ENCODE results near the gene UBL4A. TPM values are rescaled to one million over a fixed set of nuclear protein-coding genes. Genes with fewer than 3 reads are reported as not detected.

UBL4A gene
- total RNA-seq, 1 experiment from 2014 or later: 26.7 TPM

DNA sequence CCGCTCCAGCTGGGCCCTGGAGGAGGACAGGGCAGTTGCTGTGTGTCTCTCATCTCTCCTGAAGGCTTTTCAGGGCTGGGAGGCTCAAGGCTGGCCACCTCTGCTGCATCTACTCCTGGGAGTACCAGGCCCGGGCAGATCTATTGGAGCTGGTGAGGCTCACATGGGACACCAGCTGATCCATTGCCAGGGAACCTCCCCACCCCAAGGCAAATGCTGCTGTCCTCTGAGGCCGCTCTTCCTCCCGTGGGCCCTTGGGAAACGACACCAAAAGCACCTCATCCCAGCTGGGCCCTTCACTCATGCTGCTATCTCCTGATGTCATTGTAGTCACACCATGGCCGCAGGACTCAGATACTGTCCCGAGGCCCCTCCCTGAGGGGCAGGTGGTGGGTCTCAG lies 3.6 kb downstream of the UBL4A start:
- TF ChIP-seq, protein P1, sequence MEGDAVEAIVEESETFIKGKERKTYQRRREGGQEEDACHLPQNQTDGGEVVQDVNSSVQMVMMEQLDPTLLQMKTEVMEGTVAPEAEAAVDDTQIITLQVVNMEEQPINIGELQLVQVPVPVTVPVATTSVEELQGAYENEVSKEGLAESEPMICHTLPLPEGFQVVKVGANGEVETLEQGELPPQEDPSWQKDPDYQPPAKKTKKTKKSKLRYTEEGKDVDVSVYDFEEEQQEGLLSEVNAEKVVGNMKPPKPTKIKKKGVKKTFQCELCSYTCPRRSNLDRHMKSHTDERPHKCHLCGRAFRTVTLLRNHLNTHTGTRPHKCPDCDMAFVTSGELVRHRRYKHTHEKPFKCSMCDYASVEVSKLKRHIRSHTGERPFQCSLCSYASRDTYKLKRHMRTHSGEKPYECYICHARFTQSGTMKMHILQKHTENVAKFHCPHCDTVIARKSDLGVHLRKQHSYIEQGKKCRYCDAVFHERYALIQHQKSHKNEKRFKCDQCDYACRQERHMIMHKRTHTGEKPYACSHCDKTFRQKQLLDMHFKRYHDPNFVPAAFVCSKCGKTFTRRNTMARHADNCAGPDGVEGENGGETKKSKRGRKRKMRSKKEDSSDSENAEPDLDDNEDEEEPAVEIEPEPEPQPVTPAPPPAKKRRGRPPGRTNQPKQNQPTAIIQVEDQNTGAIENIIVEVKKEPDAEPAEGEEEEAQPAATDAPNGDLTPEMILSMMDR (IDR thresholded peaks at IDR 0.05; ENCODE audit: unreplicated experiment): no peak
- no peaks in the 10 kb centered on the region for H3K9me3 Mint-ChIP-seq (ENCODE audit: unreplicated experiment)
- H3K27ac Mint-ChIP-seq (ENCODE audit: low read depth, unreplicated experiment): no peak overlapping the region
- intact Hi-C loops (cut with micrococcal nuclease): no loop called here
- peaks cover 23% of the 10 kb centered on the region for H3K27me3 Mint-ChIP-seq (ENCODE audit: insufficient read depth, unreplicated experiment)
- no TSS peak for BruUV-seq (replicated peaks)
- POLR2A ChIA-PET: no interaction called here
- H3K36me3 Mint-ChIP-seq (ENCODE audit: insufficient read depth, unreplicated experiment): peaks cover 18% of the 10 kb centered on the region
- H3K4me3 Mint-ChIP-seq (ENCODE audit: unreplicated experiment): no peak overlapping the region
- CTCF ChIA-PET: interaction anchor here (1.5 kb wide), 1 partner anchor 83 kb away, joined by 4 read pairs; no protein-coding TSS in a partner anchor
- no peak for DNase-seq (ENCODE audit: unreplicated experiment)
- peaks cover 7% of the 10 kb centered on the region for H3K4me1 Mint-ChIP-seq (ENCODE audit: insufficient read depth, unreplicated experiment)

DNA sequence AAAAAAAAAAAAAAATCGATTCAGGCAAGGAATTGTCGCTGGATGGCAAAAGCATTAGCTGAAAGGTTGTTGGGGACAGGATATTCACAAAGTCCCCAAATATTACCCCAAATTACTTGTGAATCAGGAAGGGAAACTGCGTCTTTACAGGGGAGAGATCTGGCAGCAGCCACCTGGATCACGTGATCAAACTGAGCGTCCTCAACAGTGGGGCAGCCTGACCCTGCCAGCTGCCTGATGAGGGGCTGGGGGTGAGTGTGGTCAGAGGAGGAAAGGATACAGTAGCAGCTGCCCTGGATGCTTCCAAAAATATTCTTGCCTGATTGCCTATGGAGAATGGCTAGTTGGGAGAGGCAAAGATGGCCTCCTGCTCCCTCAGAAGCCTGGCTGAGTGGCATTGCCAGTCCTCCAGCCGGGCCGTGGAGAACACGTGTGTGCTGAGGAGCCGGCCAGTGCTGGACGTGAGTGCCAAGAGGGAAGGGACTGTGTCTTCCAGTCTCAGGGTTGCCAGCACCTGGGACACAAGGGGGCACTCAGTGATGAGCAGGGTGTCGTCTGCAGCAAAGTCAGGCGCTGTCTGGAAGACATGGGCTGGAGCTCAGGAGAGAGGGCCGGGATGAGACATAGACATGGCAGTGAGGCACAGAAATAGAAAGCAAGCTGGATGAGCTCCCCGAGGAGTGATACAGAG lies 4.4 kb downstream of the UBL4A start:
- BruUV-seq (replicated peaks): no TSS peak

DNA sequence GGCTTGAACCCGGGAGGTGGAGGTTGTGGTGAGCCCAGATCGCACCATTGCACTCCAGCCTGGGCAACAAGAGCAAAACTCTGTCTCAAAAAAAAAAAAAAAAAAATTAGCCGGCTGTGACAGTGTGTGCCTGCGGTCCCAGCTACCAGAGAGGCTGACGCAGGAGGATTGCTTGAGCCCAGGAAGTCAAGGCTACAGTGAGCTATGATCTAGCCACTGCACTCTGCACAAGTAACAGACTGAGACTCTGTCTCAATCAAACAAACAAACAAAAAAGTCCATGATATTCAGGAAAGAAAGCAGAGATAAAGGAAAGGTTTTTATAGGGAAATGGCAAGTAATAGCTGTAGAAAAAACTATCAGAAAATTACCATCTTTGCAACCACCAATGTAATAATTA lies 5.2 kb downstream of the UBL4A start:
- ChIA-PET POLR2A (interaction anchor here (1.1 kb wide), 1 partner anchor 34 kb away, joined by 4 read pairs; the partner anchor contains the start of gene FAM3A), CTCF (interaction anchor here (0.6 kb wide), 1 partner anchor 54 kb away, joined by 4 read pairs; no protein-coding TSS in a partner anchor)
- Mint-ChIP-seq H3K36me3 (ENCODE audit: insufficient read depth, unreplicated experiment) (peaks cover 15% of the 10 kb centered on the region), H3K27me3 (ENCODE audit: insufficient read depth, unreplicated experiment) (peaks cover 23% of the 10 kb centered on the region), H3K9me3 (ENCODE audit: unreplicated experiment) (no peaks in the 10 kb centered on the region), H3K4me1 (ENCODE audit: insufficient read depth, unreplicated experiment) (peaks cover 7% of the 10 kb centered on the region), H3K4me3 (ENCODE audit: unreplicated experiment) (no peak overlapping the region), H3K27ac (ENCODE audit: low read depth, unreplicated experiment) (no peak overlapping the region)
- intact Hi-C loops (cut with micrococcal nuclease): no loop called here
- BruUV-seq (replicated peaks): no TSS peak
- DNase-seq (ENCODE audit: unreplicated experiment): no peak
- TF ChIP-seq, protein P1 (IDR thresholded peaks at IDR 0.05; ENCODE audit: unreplicated experiment): no peak

More for the DNA sequence above, 4.4 kb downstream of the UBL4A start:
- intact Hi-C loops (cut with micrococcal nuclease): no loop called here
- no peak for DNase-seq (ENCODE audit: unreplicated experiment)
- H3K27ac Mint-ChIP-seq (ENCODE audit: low read depth, unreplicated experiment): no peak overlapping the region
- TF ChIP-seq, protein P1 (IDR thresholded peaks at IDR 0.05; ENCODE audit: unreplicated experiment): no peak
- ChIA-PET POLR2A (interaction anchor here (1.1 kb wide), 1 partner anchor 34 kb away, joined by 4 read pairs; the partner anchor contains the start of gene FAM3A), CTCF (interaction anchor here (0.6 to 1.5 kb wide), 3 partner anchors 53 to 82 kb away, joined by 3 to 4 read pairs (median 4); no protein-coding TSS in a partner anchor)
- peaks cover 15% of the 10 kb centered on the region for H3K36me3 Mint-ChIP-seq (ENCODE audit: insufficient read depth, unreplicated experiment)
- H3K9me3 Mint-ChIP-seq (ENCODE audit: unreplicated experiment): no peaks in the 10 kb centered on the region
- H3K4me1 Mint-ChIP-seq (ENCODE audit: insufficient read depth, unreplicated experiment): peaks cover 7% of the 10 kb centered on the region
- no peak overlapping the region for H3K4me3 Mint-ChIP-seq (ENCODE audit: unreplicated experiment)
- H3K27me3 Mint-ChIP-seq (ENCODE audit: insufficient read depth, unreplicated experiment): peaks cover 23% of the 10 kb centered on the region

DNA sequence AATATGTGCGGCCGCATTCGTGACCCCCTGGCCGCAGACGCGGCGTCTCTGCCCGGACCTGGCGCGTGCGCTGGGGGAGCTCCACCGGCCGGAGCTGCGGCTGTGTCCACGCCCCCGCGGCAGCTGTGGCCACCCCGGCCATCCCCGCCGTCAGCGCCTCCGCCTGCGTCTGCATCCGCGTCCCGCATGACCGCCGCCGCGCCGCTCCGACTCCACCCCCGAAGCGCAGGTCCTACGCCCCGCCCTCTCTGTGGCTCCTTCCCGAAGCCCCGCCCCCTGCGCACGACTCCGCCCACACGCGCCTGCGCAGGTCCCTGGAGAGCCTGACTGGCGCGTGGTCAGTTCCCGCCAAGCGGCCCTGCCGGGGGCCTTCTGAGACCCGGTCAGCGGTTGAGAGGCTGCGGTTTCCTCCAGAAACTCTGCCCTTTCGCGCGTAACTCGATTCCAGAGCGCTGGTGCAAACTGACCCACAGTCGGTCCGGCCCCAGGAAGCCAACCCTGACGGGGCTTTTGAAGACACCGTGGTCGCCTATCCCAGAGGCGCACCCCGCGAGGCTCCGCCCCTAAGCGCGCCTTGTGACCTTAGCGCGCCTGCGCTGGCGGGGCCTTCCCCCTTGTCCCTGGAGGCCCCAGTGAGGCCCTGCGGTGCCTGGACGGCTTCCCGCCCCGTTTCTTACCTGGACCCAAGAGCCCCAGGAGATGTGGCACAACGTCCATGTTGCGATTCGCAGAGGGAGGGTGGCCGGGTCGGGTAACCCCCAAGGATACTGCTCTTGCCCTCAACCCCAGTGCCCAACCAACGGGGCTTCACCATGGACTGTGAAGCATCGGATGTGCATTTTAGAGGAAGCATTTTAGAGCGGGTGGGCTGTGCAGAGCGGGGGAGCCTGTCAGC lies 7.4 kb downstream of the UBL4A start, which contains the start of gene LAGE3:
Gene LAGE3 (minus strand): TSS at position 554 of the 895 bp plus-strand sequence. CDS start 366 bp downstream, at position 188.
- peak; percentile 84 for DNase-seq (ENCODE audit: unreplicated experiment)
- no TSS peak for BruUV-seq (replicated peaks)
- POLR2A ChIA-PET: interaction anchor here (1.1 to 1.4 kb wide), 2 partner anchors 12 to 21 kb away, joined by 5 to 6 read pairs; partner anchors contain the start of genes PLXNA3 and SLC10A3

More for the DNA sequence above, 7.4 kb downstream of the UBL4A start, which contains the start of gene LAGE3:
- TF ChIP-seq, protein P1 (IDR thresholded peaks at IDR 0.05; ENCODE audit: unreplicated experiment): no peak
- CTCF ChIA-PET: interaction anchor here (1.1 kb wide), 1 partner anchor 55 kb away, joined by 3 read pairs; no protein-coding TSS in a partner anchor
- peak within 1 kb of the TSS; percentile 72 for H3K4me3 Mint-ChIP-seq (ENCODE audit: unreplicated experiment)
- peaks cover 7% of the 10 kb centered on the region for H3K4me1 Mint-ChIP-seq (ENCODE audit: insufficient read depth, unreplicated experiment)
- no peaks in the 10 kb centered on the region for H3K9me3 Mint-ChIP-seq (ENCODE audit: unreplicated experiment)
- peaks cover 23% of the 10 kb centered on the region for H3K27me3 Mint-ChIP-seq (ENCODE audit: insufficient read depth, unreplicated experiment)
- H3K36me3 Mint-ChIP-seq (ENCODE audit: insufficient read depth, unreplicated experiment): peaks cover 12% of the 10 kb centered on the region
- H3K27ac Mint-ChIP-seq (ENCODE audit: low read depth, unreplicated experiment): peak within 1 kb of the TSS; percentile 23
- intact Hi-C loops (cut with micrococcal nuclease): no loop called here
